ENCODE measurements around the gene OR51B5. TPM values are rescaled to one million over a fixed set of nuclear protein-coding genes. Genes with fewer than 3 reads are reported as not detected.

The OR51B5 gene
- total RNA-seq (2022) (not detected in 2 replicates), Bru-seq, nascent RNA (not detected), BruChase-seq, experiment 1, labeled RNA remaining after a 6-hour chase (percentile 16 among the genes with signal in this experiment), BruChase-seq, experiment 2, labeled RNA remaining after a 2-hour chase (not detected)
- long read RNA-seq, result 0 reads

GRCh38 chr11:5343474-5344335 lies at the start of gene OR51B5:
TSS of gene OR51B5 (minus strand) at chr11:5343524. CDS start at chr11:5343524, 0 bp downstream.
- peaks cover 49% of the 10 kb centered on the region for H3K27me3 Mint-ChIP-seq (ENCODE audit: insufficient read depth, unreplicated experiment)
- ChIA-PET CTCF (interaction anchor here (0.5 to 0.7 kb wide), 4 partner anchors 12 to 1157 kb away, joined by 3 read pairs; no protein-coding TSS in a partner anchor), POLR2A (no interaction called here)
- H3K9me3 Mint-ChIP-seq (ENCODE audit: unreplicated experiment), result no peaks in the 10 kb centered on the region
- no peak for DNase-seq (ENCODE audit: unreplicated experiment)
- no peaks in the 10 kb centered on the region for H3K36me3 Mint-ChIP-seq (ENCODE audit: insufficient read depth, unreplicated experiment)
- H3K27ac Mint-ChIP-seq (ENCODE audit: low read depth, unreplicated experiment), result no peak within 1 kb of the TSS
- BruUV-seq (replicated peaks), result no TSS peak
- intact Hi-C loops (cut with micrococcal nuclease), result no loop called here
- no peak within 1 kb of the TSS for H3K4me3 Mint-ChIP-seq (ENCODE audit: unreplicated experiment)
- no peaks in the 10 kb centered on the region for H3K4me1 Mint-ChIP-seq (ENCODE audit: insufficient read depth, unreplicated experiment)
- TF ChIP-seq CTCF (IDR thresholded peaks at IDR 0.05; ENCODE audit: unreplicated experiment), result no peak

GRCh38 chr11:5390210-5390609 lies 46.9 kb upstream of the OR51B5 start:
- H3K27ac Mint-ChIP-seq (ENCODE audit: low read depth, unreplicated experiment), result no peak overlapping the region
- no peaks in the 10 kb centered on the region for H3K9me3 Mint-ChIP-seq (ENCODE audit: unreplicated experiment)
- no peak overlapping the region for H3K4me3 Mint-ChIP-seq (ENCODE audit: unreplicated experiment)
- ChIA-PET CTCF (interaction anchor here (0.6 to 1.1 kb wide), 2 partner anchors 9 to 347 kb away, joined by 3 read pairs; no protein-coding TSS in a partner anchor), POLR2A (no interaction called here)
- intact Hi-C loops (cut with micrococcal nuclease), result no loop called here
- H3K36me3 Mint-ChIP-seq (ENCODE audit: insufficient read depth, unreplicated experiment), result no peaks in the 10 kb centered on the region
- no peak for DNase-seq (ENCODE audit: unreplicated experiment)
- BruUV-seq (replicated peaks), result no TSS peak
- TF ChIP-seq CTCF (IDR thresholded peaks at IDR 0.05; ENCODE audit: unreplicated experiment), result no peak
- no peaks in the 10 kb centered on the region for H3K4me1 Mint-ChIP-seq (ENCODE audit: insufficient read depth, unreplicated experiment)
- H3K27me3 Mint-ChIP-seq (ENCODE audit: insufficient read depth, unreplicated experiment), result no peaks in the 10 kb centered on the region

- no peak overlapping the region for H3K27ac Mint-ChIP-seq (ENCODE audit: low read depth, unreplicated experiment)
- POLR2A ChIA-PET, result no interaction called here
- CTCF ChIA-PET, result no interaction called here
These were observed 41.0 kb upstream of the OR51B5 start for GRCh38 chr11:5384335-5384734.

More at GRCh38 chr11:5384335-5384734, 41.0 kb upstream of the OR51B5 start:
- Mint-ChIP-seq H3K9me3 (ENCODE audit: unreplicated experiment) (no peaks in the 10 kb centered on the region), H3K36me3 (ENCODE audit: insufficient read depth, unreplicated experiment) (no peaks in the 10 kb centered on the region), H3K4me1 (ENCODE audit: insufficient read depth, unreplicated experiment) (no peaks in the 10 kb centered on the region), H3K27me3 (ENCODE audit: insufficient read depth, unreplicated experiment) (peaks cover 23% of the 10 kb centered on the region), H3K4me3 (ENCODE audit: unreplicated experiment) (no peak overlapping the region)
- BruUV-seq (replicated peaks), result no TSS peak
- TF ChIP-seq CTCF (IDR thresholded peaks at IDR 0.05; ENCODE audit: unreplicated experiment), result no peak
- no peak for DNase-seq (ENCODE audit: unreplicated experiment)
- intact Hi-C loops (cut with micrococcal nuclease), result loop anchor here (10.0 kb wide), 1 partner anchor 1200 kb away; no protein-coding TSS in a partner anchor
